NT2/D1 (cell line): Measurements from ENCODE around the gene MPLKIP.

Source experiments
- DNase-seq: peaks from one replicate; pipeline ENCODE4 v3.0.0-alpha.2; 2011; ENCODE audit warnings: low read depth, low spot score
- H3K27me3 ChIP-seq: 2 replicates; pipeline ENCODE4 v1.6.0; 2011; ENCODE audit warnings: mild to moderate bottlenecking; ENCODE audit not compliant: insufficient read length, insufficient read depth
- H3K36me3 ChIP-seq: 2 replicates; pipeline ENCODE4 v1.6.1; 2011; ENCODE audit warnings: mild to moderate bottlenecking, low read length, mixed read lengths; ENCODE audit not compliant: insufficient read depth, insufficient read length
- H3K4me1 ChIP-seq: 2 replicates; pipeline ENCODE4 v1.5.1; 2011; ENCODE audit not compliant: insufficient read depth, insufficient read length
- H3K4me3 ChIP-seq: 2 replicates; pipeline ENCODE4 v1.5.1; 2011; ENCODE audit warnings: low read depth; ENCODE audit not compliant: insufficient read length
- H3K9ac ChIP-seq: 2 replicates; pipeline ENCODE4 v1.6.0; 2011; ENCODE audit warnings: low read depth; ENCODE audit not compliant: insufficient read length
- H3K9me3 ChIP-seq: 2 replicates; pipeline ENCODE4 v1.5.1; 2011; ENCODE audit warnings: mild to moderate bottlenecking, low read length; ENCODE audit not compliant: insufficient read depth
- SUZ12 ChIP-seq: IDR thresholded peaks from 2 replicates; pipeline ENCODE4 v1.6.1; 2011; ENCODE audit not compliant: insufficient read length, insufficient read depth; ENCODE audit errors: extremely low read depth
- YY1 ChIP-seq: IDR thresholded peaks from 2 replicates; pipeline ENCODE4 v1.6.1; 2011; ENCODE audit not compliant: insufficient read length, insufficient read depth
- ZNF274 ChIP-seq: IDR thresholded peaks from 2 replicates; pipeline ENCODE4 v1.6.1; 2011; ENCODE audit warnings: mild to moderate bottlenecking, low read depth, low read length

MPLKIP gene

GRCh38 chr7:40095695-40096327, 38.6 kb downstream of the MPLKIP start:
- Histone ChIP-seq H3K4me3 (no peak overlapping the region), H3K36me3 (peaks cover 40% of the 10 kb centered on the region), H3K9ac (no peak overlapping the region), H3K27me3 (no peaks in the 10 kb centered on the region), H3K4me1 (no peaks in the 10 kb centered on the region), H3K9me3 (no peaks in the 10 kb centered on the region)
- no peak for TF ChIP-seq SUZ12
- no peak for TF ChIP-seq YY1
- no peak for TF ChIP-seq ZNF274
- DNase-seq: no peak

- H3K4me1 ChIP-seq: no peaks in the 10 kb centered on the region
- H3K9ac ChIP-seq: no peak overlapping the region
- TF ChIP-seq SUZ12 (no peak), ZNF274 (no peak), YY1 (no peak)
- peaks cover 40% of the 10 kb centered on the region for H3K36me3 ChIP-seq
- no peak for DNase-seq
- H3K4me3 ChIP-seq: no peak overlapping the region
- H3K27me3 ChIP-seq: no peaks in the 10 kb centered on the region
- H3K9me3 ChIP-seq: no peaks in the 10 kb centered on the region
Measured at GRCh38 chr7:40095230-40095629, 39.2 kb downstream of the MPLKIP start.

GRCh38 chr7:40093631-40094350, 40.6 kb downstream of the MPLKIP start:
- no peak for TF ChIP-seq ZNF274
- no peak for TF ChIP-seq SUZ12
- no peak for TF ChIP-seq YY1
- Histone ChIP-seq H3K27me3 (no peaks in the 10 kb centered on the region), H3K9ac (no peak overlapping the region), H3K4me1 (no peaks in the 10 kb centered on the region), H3K4me3 (no peak overlapping the region), H3K9me3 (no peaks in the 10 kb centered on the region), H3K36me3 (peaks cover 45% of the 10 kb centered on the region)
- no peak for DNase-seq

- no peak overlapping the region for H3K4me3 ChIP-seq
- no peaks in the 10 kb centered on the region for H3K4me1 ChIP-seq
- peaks cover 50% of the 10 kb centered on the region for H3K36me3 ChIP-seq
- H3K27me3 ChIP-seq: no peaks in the 10 kb centered on the region
- no peak overlapping the region for H3K9ac ChIP-seq
- DNase-seq: no peak
- H3K9me3 ChIP-seq: no peaks in the 10 kb centered on the region
- TF ChIP-seq SUZ12 (no peak), ZNF274 (no peak), YY1 (no peak)
Measured at GRCh38 chr7:40092182-40092581, 42.2 kb downstream of the MPLKIP start.

GRCh38 chr7:40077849-40078248, 56.6 kb downstream of the MPLKIP start:
- H3K36me3 ChIP-seq: peaks cover 9% of the 10 kb centered on the region
- H3K9me3 ChIP-seq: no peaks in the 10 kb centered on the region
- no peak for DNase-seq
- H3K27me3 ChIP-seq: no peaks in the 10 kb centered on the region
- TF ChIP-seq ZNF274 (no peak), SUZ12 (no peak), YY1 (no peak)
- H3K4me3 ChIP-seq: no peak overlapping the region
- no peak overlapping the region for H3K9ac ChIP-seq
- no peaks in the 10 kb centered on the region for H3K4me1 ChIP-seq
